ENCODE data around the gene BRAT1. TPM values are rescaled to one million over a fixed set of nuclear protein-coding genes. Genes with fewer than 3 reads are reported as not detected.

BRAT1 gene
- total and polyA plus RNA-seq, 8 donors, result 22.5 to 41.4 (median 28.0) TPM

DNA sequence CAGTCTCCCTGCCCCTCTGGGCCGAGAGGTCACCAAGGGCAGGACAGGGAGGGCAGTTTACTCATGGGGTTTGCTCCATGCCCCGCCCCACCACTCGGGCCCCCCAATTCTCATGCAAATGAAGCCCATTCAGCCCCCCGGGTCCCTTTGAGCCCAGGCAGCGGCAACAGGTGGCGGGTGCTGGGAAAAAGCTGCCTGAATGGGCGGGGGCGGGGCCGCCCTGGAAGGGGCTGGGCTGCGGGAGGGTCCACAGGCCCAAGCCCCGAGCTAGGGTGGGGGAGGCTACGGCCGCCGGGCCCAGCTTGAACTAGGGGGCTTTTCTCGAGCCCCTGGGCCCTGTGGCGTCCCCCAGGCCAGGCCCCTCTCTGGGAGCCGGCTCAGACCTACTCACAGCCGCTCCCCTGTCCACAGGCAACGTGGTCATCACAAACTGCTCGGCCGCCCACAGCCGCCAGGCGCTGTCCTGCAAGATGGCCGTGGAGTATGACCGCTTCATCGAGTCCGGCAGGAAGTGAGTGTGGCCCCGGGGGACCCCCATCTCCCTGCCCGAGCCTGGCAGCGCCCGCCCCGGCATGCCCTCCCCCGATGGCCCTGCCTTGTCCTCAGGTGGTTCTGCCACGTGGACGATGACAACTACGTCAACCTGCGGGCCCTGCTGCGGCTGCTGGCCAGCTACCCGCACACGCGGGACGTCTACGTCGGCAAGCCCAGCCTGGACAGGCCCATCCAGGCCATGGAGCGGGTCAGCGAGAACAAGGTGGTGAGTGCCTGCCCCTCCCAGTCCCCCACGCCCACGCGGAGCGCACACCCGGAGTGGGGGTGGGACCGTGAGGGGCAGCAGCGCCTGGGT, 30.3 kb downstream of the BRAT1 start:
- ATAC-seq (no peak), DNase-seq (peak in 1 of 4 donors; percentile 82)
- Histone ChIP-seq H3K27me3 (peaks cover 0 to 5% of the 10 kb centered on the region in 2 donors), H3K9me3 (no peaks in the 10 kb centered on the region), H3K36me3 (peaks cover 0 to 42% of the 10 kb centered on the region in 2 donors), H3K4me3 (peak overlapping the region in 1 of 2 donors; percentile 81), H3K27ac (peak overlapping the region; percentile 82 to 85), H3K4me1 (peaks cover 60 to 98% of the 10 kb centered on the region in 2 donors)
- TF ChIP-seq CTCF (IDR thresholded peaks at IDR 0.05), result no peak
- intact Hi-C loops (cut with DNase I), result no loop called here

DNA sequence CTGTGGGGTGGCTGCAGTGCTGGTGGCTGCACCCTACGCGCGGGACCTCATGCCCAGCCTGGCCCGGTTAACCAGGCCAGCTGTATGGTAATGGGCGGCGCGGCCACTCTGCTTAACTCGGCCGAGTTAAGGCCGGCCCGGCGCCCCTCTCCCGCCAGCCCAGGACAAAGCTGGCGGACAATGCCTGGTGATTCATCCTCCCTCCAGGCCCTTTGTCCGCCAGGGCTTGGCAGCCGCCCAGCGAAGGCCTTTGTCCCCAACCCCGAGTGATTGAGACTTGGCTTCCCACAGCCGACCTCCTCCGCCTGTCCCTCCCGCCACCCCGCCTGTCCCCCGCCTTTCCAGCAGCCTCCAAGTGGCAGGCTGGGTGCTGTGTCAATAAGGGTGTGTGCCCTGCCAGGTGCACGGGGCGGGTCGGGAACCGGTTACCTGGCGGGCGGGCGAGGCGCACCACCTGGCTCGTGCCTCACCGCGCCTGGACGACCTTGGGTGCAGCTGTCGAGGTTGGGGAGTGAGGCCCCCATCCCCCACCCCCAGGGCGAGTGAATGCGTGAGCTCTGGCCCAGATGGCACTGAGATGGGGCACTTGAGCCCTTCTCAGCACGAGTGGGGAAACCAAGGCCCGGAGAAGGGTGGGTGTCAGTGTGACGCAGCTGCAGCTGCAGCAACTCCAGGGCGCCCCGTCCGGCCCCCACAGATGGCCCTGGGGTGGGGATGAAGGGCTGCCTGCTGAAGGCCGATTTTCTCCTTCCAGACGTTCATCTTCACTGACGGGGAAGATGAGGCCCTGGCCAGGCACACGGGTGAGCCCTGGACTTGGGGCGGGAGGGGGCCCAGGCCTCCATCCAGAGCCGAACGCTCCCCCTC, 31.1 kb downstream of the BRAT1 start:
- peak; percentile 63 for ATAC-seq
- peak in 3 of 4 donors; percentile 83 to 94 (median 91) for DNase-seq
- no peak for TF ChIP-seq CTCF (IDR thresholded peaks at IDR 0.05)
- Histone ChIP-seq H3K27me3 (peaks cover 0 to 5% of the 10 kb centered on the region in 2 donors), H3K4me3 (peak overlapping the region; percentile 15 to 81), H3K36me3 (peaks cover 0 to 42% of the 10 kb centered on the region in 2 donors), H3K9me3 (no peaks in the 10 kb centered on the region), H3K27ac (peak overlapping the region; percentile 82 to 85), H3K4me1 (peaks cover 60 to 92% of the 10 kb centered on the region in 2 donors)
- intact Hi-C loops (cut with DNase I), result no loop called here

- Histone ChIP-seq H3K27ac (peak overlapping the region; percentile 82 to 85), H3K27me3 (peaks cover 0 to 11% of the 10 kb centered on the region in 2 donors), H3K4me1 (peaks cover 59 to 92% of the 10 kb centered on the region in 2 donors), H3K36me3 (peaks cover 0 to 36% of the 10 kb centered on the region in 2 donors), H3K4me3 (peak overlapping the region; percentile 15 to 81), H3K9me3 (no peaks in the 10 kb centered on the region)
- ATAC-seq (peak; percentile 44), DNase-seq (peak in 1 of 4 donors; percentile 93)
- intact Hi-C loops (cut with DNase I), result no loop called here
- TF ChIP-seq CTCF (IDR thresholded peaks at IDR 0.05), result no peak
These were observed 31.8 kb downstream of the BRAT1 start for GRCh38 chr7:2523461-2523936.

DNA sequence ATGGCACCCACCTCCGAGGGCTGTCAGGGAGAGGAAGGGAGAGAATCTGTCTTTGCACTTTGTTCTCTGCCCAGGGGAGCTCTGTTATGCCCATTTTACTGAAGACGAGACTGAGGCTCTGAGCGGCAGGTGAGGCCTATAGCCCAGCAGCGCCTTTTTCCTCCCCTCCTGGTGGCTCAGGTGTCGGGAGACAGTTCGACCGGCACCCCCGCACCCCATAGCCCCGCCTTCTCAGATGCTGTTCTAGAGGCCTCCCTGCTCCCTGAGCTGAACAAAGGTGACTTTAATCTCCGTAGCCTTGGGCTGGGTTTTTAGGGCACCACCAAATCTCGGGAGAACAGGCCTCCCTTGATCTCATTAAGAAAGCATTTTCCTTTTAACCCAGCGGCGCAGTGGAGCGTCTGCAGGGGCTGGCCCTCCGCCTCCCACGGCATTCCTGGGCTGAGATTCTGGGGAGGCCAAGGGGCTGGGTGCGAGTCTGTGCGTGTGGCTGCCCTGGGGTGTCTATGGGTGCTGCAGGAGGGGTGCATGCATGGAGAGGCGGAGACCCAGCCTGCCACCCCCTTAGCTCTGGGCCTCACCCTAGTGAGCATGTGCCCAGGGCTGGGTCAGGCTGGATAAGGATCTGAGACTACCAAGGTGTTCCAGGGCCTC, 32.4 kb downstream of the BRAT1 start:
- Histone ChIP-seq H3K4me1 (peaks cover 53 to 91% of the 10 kb centered on the region in 2 donors), H3K4me3 (peak overlapping the region; percentile 15 to 81), H3K9me3 (no peaks in the 10 kb centered on the region), H3K36me3 (peaks cover 0 to 30% of the 10 kb centered on the region in 2 donors), H3K27ac (peak overlapping the region; percentile 82 to 85), H3K27me3 (peaks cover 0 to 16% of the 10 kb centered on the region in 2 donors)
- TF ChIP-seq CTCF (IDR thresholded peaks at IDR 0.05), result no peak
- ATAC-seq (no peak), DNase-seq (peak in 1 of 4 donors; percentile 69)
- intact Hi-C loops (cut with DNase I), result no loop called here

Measured in left lung (tissue), 10 donors.